HepG2 (cell line): ENCODE measurements around the gene PAN2. TPM values are rescaled to one million over a fixed set of nuclear protein-coding genes. Genes with fewer than 3 reads are reported as not detected.

Source experiments
- DNMT1 ChIP-seq: sonication (generic); formaldehyde crosslinking; IDR thresholded peaks from 2 replicates; pipeline ENCODE4 v1.5.1; 2020; ENCODE audit warnings: mild to moderate bottlenecking, missing genetic modification reagents
- FOXC1 ChIP-seq: sonication (generic); formaldehyde crosslinking; IDR thresholded peaks from 2 replicates; pipeline ENCODE4 v1.8.0; 2022; ENCODE audit warnings: mild to moderate bottlenecking, missing genetic modification reagents, borderline replicate concordance
- KMT2A ChIP-seq: sonication (generic); formaldehyde crosslinking; IDR thresholded peaks from 2 replicates; pipeline ENCODE4 v1.4.0; 2020; ENCODE audit warnings: missing genetic modification reagents
- NONO ChIP-seq, 2 experiments: fragments of 450-650 bp in 1 of 2; sonication (generic) in 1 of 2; formaldehyde crosslinking in 1 of 2; IDR thresholded peaks in 1 of 2; conservative IDR thresholded peaks in 1 of 2; 2 replicates each; pipeline versions ENCODE4 v1.6.1 to v1.8.0; 2017 to 2022; ENCODE audit warnings: mild to moderate bottlenecking in 1 of 2, missing genetic modification reagents in 1 of 2, moderate library complexity in 1 of 2
- PHB2 ChIP-seq: fragments of 450-650 bp; IDR thresholded peaks from 2 replicates; pipeline ENCODE4 v1.6.1; 2018; ENCODE audit not compliant: partially characterized antibody
- RBAK ChIP-seq: sonication (generic); formaldehyde crosslinking; IDR thresholded peaks from 2 replicates; pipeline ENCODE4 v1.5.1; 2020; ENCODE audit warnings: mild to moderate bottlenecking, missing genetic modification reagents
- TBX3 ChIP-seq: fragments of 450-650 bp; IDR thresholded peaks from 2 replicates; pipeline ENCODE4 v1.6.1; 2017; ENCODE audit warnings: antibody characterized with exemption, mild to moderate bottlenecking, inconsistent platforms, borderline replicate concordance
- ZBTB38 ChIP-seq: sonication (generic); formaldehyde crosslinking; IDR thresholded peaks from 2 replicates; pipeline ENCODE4 v1.5.1; 2020; ENCODE audit warnings: mild to moderate bottlenecking, missing genetic modification reagents
- ZFP1 ChIP-seq: IDR thresholded peaks from 2 replicates; pipeline ENCODE4 v1.6.1; 2016
- ZNF230 ChIP-seq: sonication (generic); formaldehyde crosslinking; IDR thresholded peaks from 2 replicates; pipeline ENCODE4 v1.4.0; 2020; ENCODE audit warnings: mild to moderate bottlenecking, missing genetic modification reagents
- ZNF569 ChIP-seq: sonication (generic); formaldehyde crosslinking; IDR thresholded peaks from 2 replicates; pipeline ENCODE4 v1.5.0; 2020; ENCODE audit warnings: mild to moderate bottlenecking, missing genetic modification reagents, moderate library complexity, borderline replicate concordance
- polyA plus RNA-seq, 8 experiments: library from polyadenylated mRNA; depleted of rRNA in 3 of 8; stranded (reverse) in 7 of 8; unstranded in 1 of 8; fragments of >200 nt; fragmentation: Illumina TruSeq in 4 of 8; extraction: Trizol in 4 of 8; gene quantifications; 2 replicates each; pipeline versions ENCODE4 v1.2.1 to v1.2.3, GENCODE V29; 2011 to 2016; ENCODE audit warnings: low read depth in 4 of 8, missing spikeins in 1 of 8, mixed read lengths in 1 of 8; ENCODE audit not compliant: insufficient read depth in 1 of 8
- total RNA-seq, 5 experiments: library from RNA; depleted of rRNA; stranded (reverse); fragments of >200 nt; fragmentation: Illumina TruSeq; extraction: Trizol; gene quantifications; 2 replicates each; pipeline ENCODE4 v1.2.3, GENCODE V29; 2016; ENCODE audit warnings: low read depth in 1 of 5
- TF ChIP-seq, protein P1 (sequence below): sonication (generic); formaldehyde crosslinking; IDR thresholded peaks from 2 replicates; pipeline ENCODE4 v1.8.0; 2022; ENCODE audit warnings: missing genetic modification reagents, mild to moderate bottlenecking, inconsistent platforms, borderline replicate concordance
- TF ChIP-seq, protein P2 (sequence below): sonication (generic); formaldehyde crosslinking; IDR thresholded peaks from 2 replicates; pipeline ENCODE4 v1.8.0; 2022; ENCODE audit warnings: mild to moderate bottlenecking, missing genetic modification reagents; ENCODE audit not compliant: insufficient replicate concordance
- TF ChIP-seq, protein P3 (sequence below): sonication (generic); formaldehyde crosslinking; IDR thresholded peaks from 2 replicates; pipeline ENCODE4 v1.4.0; 2020; ENCODE audit warnings: missing genetic modification reagents, mild to moderate bottlenecking, borderline replicate concordance
- TF ChIP-seq, protein P4 (sequence below): sonication (generic); formaldehyde crosslinking; IDR thresholded peaks from 2 replicates; pipeline ENCODE4 v1.5.1; 2020; ENCODE audit warnings: mild to moderate bottlenecking, missing genetic modification reagents, borderline replicate concordance
- TF ChIP-seq, protein P5 (sequence below): sonication (generic); formaldehyde crosslinking; IDR thresholded peaks from 2 replicates; pipeline ENCODE4 v1.5.1; 2020; ENCODE audit warnings: mild to moderate bottlenecking, missing genetic modification reagents

The PAN2 gene
- total and polyA plus RNA-seq, 2 of the 13 experiments (the other 11 are each of a cell fraction or from before 2014, with no cell fraction given) = 27.2 to 61.1 TPM

DNA sequence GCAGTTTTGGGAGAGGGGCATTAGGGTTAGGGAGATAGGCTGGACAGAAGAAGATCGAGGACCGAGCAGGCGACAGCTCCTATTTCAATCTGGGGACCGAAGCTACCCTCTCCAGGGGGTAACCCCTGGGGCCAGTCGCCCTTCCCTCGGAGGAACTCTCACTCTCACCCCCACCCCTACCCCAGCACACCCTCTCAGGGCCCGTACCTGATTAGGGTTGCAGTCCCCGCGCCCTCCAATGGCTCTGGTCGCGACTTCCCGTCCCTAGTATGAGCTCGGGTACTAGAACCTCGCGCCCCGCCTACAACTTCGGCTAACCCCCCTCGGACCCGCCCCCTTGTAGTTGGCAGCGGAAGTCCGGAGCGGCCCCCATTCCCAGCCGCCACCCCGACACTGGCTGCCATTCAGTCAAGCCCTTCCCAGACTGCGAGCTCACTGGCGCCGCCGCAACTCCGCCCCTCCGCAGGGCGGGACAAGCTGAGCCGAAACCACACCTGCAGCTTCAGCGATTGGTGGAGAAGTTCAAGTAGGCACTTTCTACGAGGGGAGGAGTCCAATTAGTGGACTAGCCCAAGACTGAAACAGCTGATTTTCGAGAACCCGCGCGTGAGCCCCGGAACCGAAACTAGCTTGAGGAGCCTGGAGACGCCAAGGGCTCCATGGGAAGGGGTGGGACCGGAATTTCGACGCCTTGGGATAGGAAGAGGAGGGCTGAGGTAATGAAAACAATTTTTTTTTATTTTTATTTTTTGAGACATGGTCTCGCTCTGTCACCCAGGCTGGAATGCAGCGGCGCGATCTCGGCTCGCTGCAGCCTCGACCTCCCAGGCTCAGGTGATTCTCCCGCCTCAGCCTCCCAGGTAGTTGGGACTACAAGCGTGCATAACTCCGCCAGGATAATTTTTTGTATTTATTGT is 26.3 kb upstream of the PAN2 start, which contains the start of gene STAT2 (continued):
- TF ChIP-seq, protein P1, sequence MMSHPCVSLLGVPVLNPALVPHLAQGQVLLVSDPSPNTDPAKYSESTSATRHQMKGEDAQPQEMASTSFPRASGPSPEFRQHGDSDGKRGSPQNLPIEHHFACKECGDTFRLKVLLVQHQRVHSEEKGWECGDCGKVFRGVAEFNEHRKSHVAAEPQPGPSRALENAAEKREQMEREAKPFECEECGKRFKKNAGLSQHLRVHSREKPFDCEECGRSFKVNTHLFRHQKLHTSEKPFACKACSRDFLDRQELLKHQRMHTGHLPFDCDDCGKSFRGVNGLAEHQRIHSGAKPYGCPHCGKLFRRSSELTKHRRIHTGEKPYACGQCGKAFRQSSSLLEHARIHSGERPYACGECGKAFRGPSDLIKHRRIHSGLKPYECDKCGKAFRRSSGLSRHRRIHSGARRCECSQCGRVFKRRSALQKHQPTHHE = no peak; the same call in none of the 2 replicates
- TF ChIP-seq RBAK (CRISPR knock-in tag) (no peak), ZBTB38 (CRISPR knock-in tag) (peak; percentile 12; the same call in 1 of the 2 replicates), DNMT1 (no peak), TBX3 (peak; percentile 66; the same call in 1 of the 2 replicates), ZNF230 (no peak), FOXC1 (CRISPR knock-in tag) (peak; percentile 56; the same call in 1 of the 2 replicates), ZNF569 (CRISPR knock-in tag) (no peak), KMT2A (CRISPR knock-in tag) (peak; percentile 70), PHB2 (no peak), NONO (IDR thresholded peaks at IDR 0.05) (no peak), NONO (CRISPR knock-in tag; conservative IDR thresholded peaks at IDR 0.05) (peak; percentile 56; the same call in 1 of the 2 replicates), ZFP1 (CRISPR knock-in tag) (0 out of 2 replicates have a peak, but pooled peaks have one; percentile 15)
- TF ChIP-seq, protein P2, sequence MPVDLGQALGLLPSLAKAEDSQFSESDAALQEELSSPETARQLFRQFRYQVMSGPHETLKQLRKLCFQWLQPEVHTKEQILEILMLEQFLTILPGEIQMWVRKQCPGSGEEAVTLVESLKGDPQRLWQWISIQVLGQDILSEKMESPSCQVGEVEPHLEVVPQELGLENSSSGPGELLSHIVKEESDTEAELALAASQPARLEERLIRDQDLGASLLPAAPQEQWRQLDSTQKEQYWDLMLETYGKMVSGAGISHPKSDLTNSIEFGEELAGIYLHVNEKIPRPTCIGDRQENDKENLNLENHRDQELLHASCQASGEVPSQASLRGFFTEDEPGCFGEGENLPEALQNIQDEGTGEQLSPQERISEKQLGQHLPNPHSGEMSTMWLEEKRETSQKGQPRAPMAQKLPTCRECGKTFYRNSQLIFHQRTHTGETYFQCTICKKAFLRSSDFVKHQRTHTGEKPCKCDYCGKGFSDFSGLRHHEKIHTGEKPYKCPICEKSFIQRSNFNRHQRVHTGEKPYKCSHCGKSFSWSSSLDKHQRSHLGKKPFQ (CRISPR knock-in tag) = no peak
- TF ChIP-seq, protein P3, sequence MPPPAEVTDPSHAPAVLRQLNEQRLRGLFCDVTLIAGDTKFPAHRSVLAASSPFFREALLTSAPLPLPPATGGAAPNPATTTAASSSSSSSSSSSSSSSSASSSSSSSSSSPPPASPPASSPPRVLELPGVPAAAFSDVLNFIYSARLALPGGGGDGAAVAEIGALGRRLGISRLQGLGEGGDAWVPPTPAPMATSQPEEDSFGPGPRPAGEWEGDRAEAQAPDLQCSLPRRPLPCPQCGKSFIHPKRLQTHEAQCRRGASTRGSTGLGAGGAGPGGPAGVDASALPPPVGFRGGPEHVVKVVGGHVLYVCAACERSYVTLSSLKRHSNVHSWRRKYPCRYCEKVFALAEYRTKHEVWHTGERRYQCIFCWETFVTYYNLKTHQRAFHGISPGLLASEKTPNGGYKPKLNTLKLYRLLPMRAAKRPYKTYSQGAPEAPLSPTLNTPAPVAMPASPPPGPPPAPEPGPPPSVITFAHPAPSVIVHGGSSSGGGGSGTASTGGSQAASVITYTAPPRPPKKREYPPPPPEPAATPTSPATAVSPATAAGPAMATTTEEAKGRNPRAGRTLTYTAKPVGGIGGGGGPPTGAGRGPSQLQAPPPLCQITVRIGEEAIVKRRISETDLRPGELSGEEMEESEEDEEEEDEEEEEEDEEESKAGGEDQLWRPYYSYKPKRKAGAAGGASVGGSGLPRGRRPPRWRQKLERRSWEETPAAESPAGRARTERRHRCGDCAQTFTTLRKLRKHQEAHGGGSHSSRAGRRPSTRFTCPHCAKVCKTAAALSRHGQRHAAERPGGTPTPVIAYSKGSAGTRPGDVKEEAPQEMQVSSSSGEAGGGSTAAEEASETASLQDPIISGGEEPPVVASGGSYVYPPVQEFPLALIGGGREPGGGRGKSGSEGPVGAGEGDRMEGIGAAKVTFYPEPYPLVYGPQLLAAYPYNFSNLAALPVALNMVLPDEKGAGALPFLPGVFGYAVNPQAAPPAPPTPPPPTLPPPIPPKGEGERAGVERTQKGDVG (CRISPR knock-in tag) = no peak
- TF ChIP-seq, protein P4, sequence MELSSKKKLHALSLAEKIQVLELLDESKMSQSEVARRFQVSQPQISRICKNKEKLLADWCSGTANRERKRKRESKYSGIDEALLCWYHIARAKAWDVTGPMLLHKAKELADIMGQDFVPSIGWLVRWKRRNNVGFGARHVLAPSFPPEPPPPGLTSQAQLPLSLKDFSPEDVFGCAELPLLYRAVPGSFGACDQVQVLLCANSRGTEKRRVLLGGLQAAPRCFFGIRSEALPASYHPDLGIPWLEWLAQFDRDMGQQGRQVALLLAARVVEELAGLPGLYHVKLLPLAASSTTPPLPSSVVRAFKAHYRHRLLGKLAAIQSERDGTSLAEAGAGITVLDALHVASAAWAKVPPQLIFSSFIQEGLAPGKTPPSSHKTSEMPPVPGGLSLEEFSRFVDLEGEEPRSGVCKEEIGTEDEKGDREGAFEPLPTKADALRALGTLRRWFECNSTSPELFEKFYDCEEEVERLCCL (CRISPR knock-in tag) = no peak
- TF ChIP-seq, protein P5, sequence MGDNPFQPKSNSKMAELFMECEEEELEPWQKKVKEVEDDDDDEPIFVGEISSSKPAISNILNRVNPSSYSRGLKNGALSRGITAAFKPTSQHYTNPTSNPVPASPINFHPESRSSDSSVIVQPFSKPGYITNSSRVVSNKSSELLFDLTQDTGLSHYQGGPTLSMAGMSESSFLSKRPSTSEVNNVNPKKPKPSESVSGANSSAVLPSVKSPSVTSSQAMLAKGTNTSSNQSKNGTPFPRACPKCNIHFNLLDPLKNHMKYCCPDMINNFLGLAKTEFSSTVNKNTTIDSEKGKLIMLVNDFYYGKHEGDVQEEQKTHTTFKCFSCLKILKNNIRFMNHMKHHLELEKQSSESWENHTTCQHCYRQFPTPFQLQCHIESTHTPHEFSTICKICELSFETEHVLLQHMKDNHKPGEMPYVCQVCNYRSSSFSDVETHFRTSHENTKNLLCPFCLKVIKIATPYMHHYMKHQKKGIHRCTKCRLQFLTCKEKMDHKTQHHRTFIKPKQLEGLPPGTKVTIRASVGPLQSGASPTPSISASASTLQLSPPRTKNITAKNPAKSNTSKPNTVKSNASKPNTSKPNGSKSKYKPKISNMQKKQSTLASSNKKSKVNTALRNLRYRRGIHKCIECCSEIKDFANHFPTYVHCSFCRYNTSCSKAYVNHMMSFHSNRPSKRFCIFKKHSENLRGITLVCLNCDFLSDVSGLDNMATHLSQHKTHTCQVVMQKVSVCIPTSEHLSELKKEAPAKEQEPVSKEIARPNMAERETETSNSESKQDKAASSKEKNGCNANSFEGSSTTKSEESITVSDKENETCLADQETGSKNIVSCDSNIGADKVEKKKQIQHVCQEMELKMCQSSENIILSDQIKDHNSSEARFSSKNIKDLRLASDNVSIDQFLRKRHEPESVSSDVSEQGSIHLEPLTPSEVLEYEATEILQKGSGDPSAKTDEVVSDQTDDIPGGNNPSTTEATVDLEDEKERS = peak; percentile 62; the same call in 1 of the 2 replicates
